HepG2 (cell line): Measurements from ENCODE around the gene AKAP1. TPM values are rescaled to one million over a fixed set of nuclear protein-coding genes. Genes with fewer than 3 reads are reported as not detected.
A peak's percentile ranks its signal among the peaks of the same experiment; 100 is the strongest.

Experiments used
- AKAP8 ChIP-seq: sonication (generic); formaldehyde crosslinking; IDR thresholded peaks from 2 replicates; pipeline ENCODE4 v1.5.1; 2020; ENCODE audit warnings: mild to moderate bottlenecking, missing genetic modification reagents
- ATF4 ChIP-seq, 2 experiments: fragments of 450-650 bp in 1 of 2; sonication (generic) in 1 of 2; formaldehyde crosslinking; IDR thresholded peaks; 2 replicates each; pipeline versions ENCODE4 v1.5.0 to v1.8.0; 2020 to 2022; ENCODE audit warnings: mild to moderate bottlenecking in 1 of 2, missing genetic modification reagents in 1 of 2
- CREB3 ChIP-seq: sonication (generic); formaldehyde crosslinking; IDR thresholded peaks from 2 replicates; pipeline ENCODE4 v1.5.0; 2020; ENCODE audit warnings: missing genetic modification reagents
- GTF3A ChIP-seq: sonication (generic); formaldehyde crosslinking; conservative IDR thresholded peaks from 2 replicates; pipeline ENCODE4 v1.4.0; 2020; ENCODE audit warnings: mild to moderate bottlenecking, missing genetic modification reagents
- HBP1 ChIP-seq: IDR thresholded peaks from 2 replicates; pipeline ENCODE4 v1.6.1; 2016; ENCODE audit warnings: low read depth, control low read depth
- HIC2 ChIP-seq: sonication (generic); formaldehyde crosslinking; IDR thresholded peaks from 2 replicates; pipeline ENCODE4 v1.9.0; 2022; ENCODE audit warnings: low read depth, missing genetic modification reagents
- NFIB ChIP-seq: sonication (generic); formaldehyde crosslinking; IDR thresholded peaks from 2 replicates; pipeline ENCODE4 v1.9.0; 2021; ENCODE audit warnings: missing genetic modification reagents, mild to moderate bottlenecking, borderline replicate concordance
- NFYB ChIP-seq: sonication (generic); formaldehyde crosslinking; IDR thresholded peaks from 2 replicates; pipeline ENCODE4 v1.4.0; 2020; ENCODE audit warnings: missing genetic modification reagents
- NFYC ChIP-seq: IDR thresholded peaks from 2 replicates; pipeline ENCODE4 v1.6.1; 2016; ENCODE audit warnings: missing genetic modification reagents, missing compliant biosample characterization
- PLSCR1 ChIP-seq: sonication (generic); formaldehyde crosslinking; IDR thresholded peaks from 2 replicates; pipeline ENCODE4 v1.5.0; 2020; ENCODE audit warnings: missing genetic modification reagents, mild to moderate bottlenecking, borderline replicate concordance
- POLR2A ChIP-seq, 2 experiments: IDR thresholded peaks; 2 replicates each; pipeline ENCODE4 v1.6.1; 2011; ENCODE audit warnings: low read depth in 2 of 2, low read length in 2 of 2, mild to moderate bottlenecking in 1 of 2, moderate library complexity in 1 of 2; ENCODE audit not compliant: insufficient read depth in 1 of 2
- PTBP1 ChIP-seq: fragments of 200-400 bp; formaldehyde crosslinking; IDR thresholded peaks from 2 replicates; pipeline ENCODE4 v1.6.1; 2018; ENCODE audit warnings: low read length, low read depth; ENCODE audit not compliant: poor library complexity, severe bottlenecking
- SP2 ChIP-seq: sonication (generic); formaldehyde crosslinking; IDR thresholded peaks from 2 replicates; pipeline ENCODE4 v1.5.1; 2020; ENCODE audit warnings: mild to moderate bottlenecking, missing genetic modification reagents
- ZBTB10 ChIP-seq: sonication (generic); formaldehyde crosslinking; IDR thresholded peaks from 2 replicates; pipeline ENCODE4 v1.4.0; 2020; ENCODE audit warnings: missing genetic modification reagents, borderline replicate concordance
- ZFP1 ChIP-seq: IDR thresholded peaks from 2 replicates; pipeline ENCODE4 v1.6.1; 2016
- ZFP90 ChIP-seq: sonication (generic); formaldehyde crosslinking; IDR thresholded peaks from 2 replicates; pipeline ENCODE4 v1.8.0; 2022; ENCODE audit warnings: missing genetic modification reagents, mild to moderate bottlenecking, inconsistent platforms, borderline replicate concordance
- ZGPAT ChIP-seq: IDR thresholded peaks from 2 replicates; pipeline ENCODE4 v1.6.1; 2016; ENCODE audit warnings: mild to moderate bottlenecking
- ZNF564 ChIP-seq: sonication (generic); formaldehyde crosslinking; IDR thresholded peaks from 2 replicates; pipeline ENCODE4 v1.8.1; 2023; ENCODE audit warnings: mild to moderate bottlenecking, missing genetic modification reagents
- polyA plus RNA-seq, 8 experiments: library from polyadenylated mRNA; depleted of rRNA in 3 of 8; stranded (reverse) in 7 of 8; unstranded in 1 of 8; fragments of >200 nt; fragmentation: Illumina TruSeq in 4 of 8; extraction: Trizol in 4 of 8; gene quantifications; 2 replicates each; pipeline versions ENCODE4 v1.2.1 to v1.2.3, GENCODE V29; 2011 to 2016; ENCODE audit warnings: low read depth in 4 of 8, missing spikeins in 1 of 8, mixed read lengths in 1 of 8; ENCODE audit not compliant: insufficient read depth in 1 of 8
- total RNA-seq, 5 experiments: library from RNA; depleted of rRNA; stranded (reverse); fragments of >200 nt; fragmentation: Illumina TruSeq; extraction: Trizol; gene quantifications; 2 replicates each; pipeline ENCODE4 v1.2.3, GENCODE V29; 2016; ENCODE audit warnings: low read depth in 1 of 5

AKAP1 gene
- total and polyA plus RNA-seq, 2 of the 13 experiments (the other 11 are each of a cell fraction or from before 2014, with no cell fraction given) = 101 to 131 TPM

GRCh38 chr17:57085448-57086068 lies 512 bp downstream of the AKAP1 start (continued):
- TF ChIP-seq HIC2 (CRISPR knock-in tag) = 0 out of 2 replicates have a peak, but pooled peaks have one; percentile 48
- no peak for TF ChIP-seq GTF3A (CRISPR knock-in tag)
- TF ChIP-seq NFYB (CRISPR knock-in tag) = no peak
- peak; percentile 83 for TF ChIP-seq ZFP90 (CRISPR knock-in tag)
- TF ChIP-seq ATF4 (CRISPR knock-in tag; IDR thresholded peaks at IDR 0.05) = 0 out of 4 replicates have a peak, but pooled peaks of 1 of the 2 experiments have one; percentile 21
- 0 out of 2 replicates have a peak, but pooled peaks have one; percentile 7 for TF ChIP-seq CREB3 (CRISPR knock-in tag)
- peak; percentile 71 to 76; a peak in 3 of 4 replicates for TF ChIP-seq POLR2A (IDR thresholded peaks at IDR 0.05; ENCODE audit: insufficient read depth in 1 of 2, low read depth in 2 of 2, low read length in 2 of 2)
- TF ChIP-seq PTBP1 = no peak
- 0 out of 2 replicates have a peak, but pooled peaks have one; percentile 41 for TF ChIP-seq PLSCR1 (CRISPR knock-in tag)
- no peak for TF ChIP-seq NFYC (CRISPR knock-in tag)
- peak; percentile 54 for TF ChIP-seq SP2 (CRISPR knock-in tag)
- peak; percentile 99 for TF ChIP-seq ZGPAT (CRISPR knock-in tag)
- no peak; the same call in 1 of the 2 replicates for TF ChIP-seq ZFP1
- peak; percentile 89; the same call in 1 of the 2 replicates for TF ChIP-seq ZNF564
- TF ChIP-seq ZBTB10 = peak; percentile 87
- no peak; the same call in 1 of the 2 replicates for TF ChIP-seq HBP1 (CRISPR knock-in tag)
- TF ChIP-seq NFIB (CRISPR knock-in tag) = 0 out of 2 replicates have a peak, but pooled peaks have one; percentile 6
- peak; percentile 96 for TF ChIP-seq AKAP8 (CRISPR knock-in tag)
